Measurements from ENCODE around the gene MAML2.

GRCh38 chr11:96074551-96075310, 268.3 kb downstream of the MAML2 start:
- TF ChIP-seq MAX (IDR thresholded peaks at IDR 0.05) (no peak), POLR2AphosphoS5 (IDR thresholded peaks at IDR 0.05; ENCODE audit: low read depth, low read length) (no peak), RAD21 (IDR thresholded peaks at IDR 0.05 in 1 of 2, conservative IDR thresholded peaks at IDR 0.05 in 1 of 2; ENCODE audit: low read depth in 2 of 2, low read length in 2 of 2) (no peak), CTCF (IDR thresholded peaks at IDR 0.05; ENCODE audit: control extremely low read depth in 1 of 3, insufficient read depth in 1 of 3, low read depth in 1 of 3, low read length in 3 of 3) (no peak), JUN (IDR thresholded peaks at IDR 0.05; ENCODE audit: low read depth, low read length) (no peak), CBX5 (IDR thresholded peaks at IDR 0.05; ENCODE audit: low read depth, low read length) (no peak)
